ENCODE measurements around the gene SUDS3. TPM values are rescaled to one million over a fixed set of nuclear protein-coding genes. Genes with fewer than 3 reads are reported as not detected.
A peak's percentile ranks its signal among the peaks of the same experiment; 100 is the strongest.

SUDS3 gene
- total RNA-seq, 1 experiment from 2014 or later, result 42.8 TPM

DNA sequence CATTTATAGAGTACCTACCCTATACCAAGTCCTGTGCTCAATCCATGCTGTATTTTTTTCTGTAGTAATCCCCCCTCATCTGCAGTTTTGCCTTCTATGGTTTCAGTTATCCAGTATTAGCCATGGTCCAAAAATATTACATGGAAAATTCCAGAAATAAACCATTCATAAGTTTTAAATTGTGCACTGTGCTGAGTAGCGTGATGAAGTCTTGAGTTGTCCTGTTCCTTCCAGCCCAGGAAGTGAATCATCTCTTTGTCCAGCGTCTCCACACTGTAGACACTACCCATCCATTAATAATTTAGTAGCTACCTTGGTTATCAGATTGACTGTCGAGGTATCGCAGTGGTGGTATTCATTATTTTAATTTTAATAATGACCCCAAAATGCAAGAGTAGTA lies 54.2 kb downstream of the SUDS3 start:
- CTCF ChIA-PET, result no interaction called here
- BruUV-seq (replicated peaks), result no TSS peak
- H3K9me3 Mint-ChIP-seq (ENCODE audit: unreplicated experiment), result no peaks in the 10 kb centered on the region

DNA sequence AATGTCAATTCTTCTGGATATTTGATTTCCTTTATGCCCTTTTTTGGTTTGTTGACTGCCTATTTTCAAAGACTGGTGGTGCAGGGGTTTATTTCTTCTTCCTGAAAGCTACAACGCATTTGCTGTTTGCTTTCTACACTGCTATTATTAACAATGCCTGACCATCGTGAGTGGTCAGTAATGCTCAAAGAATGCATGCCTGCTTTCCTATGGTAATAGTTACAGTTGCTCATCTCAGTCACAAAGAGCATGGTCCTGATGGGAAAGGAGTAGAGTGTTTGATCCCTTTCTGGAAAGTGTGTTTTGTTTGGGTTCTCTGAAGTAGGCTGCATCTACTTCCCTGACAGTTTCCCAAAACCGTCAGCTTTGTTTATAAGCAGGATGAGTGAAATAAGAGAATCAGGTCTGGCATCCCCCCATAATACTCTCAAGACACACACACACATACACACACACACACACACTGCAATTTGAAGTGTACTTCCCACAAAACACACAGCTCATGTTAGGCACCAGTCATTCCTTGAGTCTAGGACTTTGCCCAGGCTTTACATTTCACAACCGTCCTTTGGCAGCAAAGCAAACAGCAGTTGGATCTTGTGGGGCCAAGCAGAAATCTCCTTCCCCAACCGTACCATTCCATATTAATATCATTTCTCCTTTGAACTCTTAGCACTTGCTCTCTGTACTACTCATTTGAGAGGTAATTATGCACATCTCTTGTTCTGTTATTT lies 56.6 kb downstream of the SUDS3 start:
- no peaks in the 10 kb centered on the region for H3K9me3 ChIP-seq
- H3K4me1 Mint-ChIP-seq (ENCODE audit: low read depth, unreplicated experiment), result peaks cover 6% of the 10 kb centered on the region
- intact Hi-C loops (cut with micrococcal nuclease; ENCODE audit: unreplicated experiment), result no loop called here
- POLR2A ChIA-PET, result no interaction called here
- DNase-seq, result no peak
- H3K4me3 Mint-ChIP-seq (ENCODE audit: unreplicated experiment), result no peak overlapping the region
- H3K4me1 ChIP-seq, result 0 out of 2 replicates have a peak, but pooled peaks cover 3% of the 10 kb centered on the region
- no peaks in the 10 kb centered on the region for H3K36me3 Mint-ChIP-seq (ENCODE audit: insufficient read depth, unreplicated experiment)
- H3K4me3 ChIP-seq (ENCODE audit: low read depth, low read length), result no peak overlapping the region
- TF ChIP-seq, protein P1, sequence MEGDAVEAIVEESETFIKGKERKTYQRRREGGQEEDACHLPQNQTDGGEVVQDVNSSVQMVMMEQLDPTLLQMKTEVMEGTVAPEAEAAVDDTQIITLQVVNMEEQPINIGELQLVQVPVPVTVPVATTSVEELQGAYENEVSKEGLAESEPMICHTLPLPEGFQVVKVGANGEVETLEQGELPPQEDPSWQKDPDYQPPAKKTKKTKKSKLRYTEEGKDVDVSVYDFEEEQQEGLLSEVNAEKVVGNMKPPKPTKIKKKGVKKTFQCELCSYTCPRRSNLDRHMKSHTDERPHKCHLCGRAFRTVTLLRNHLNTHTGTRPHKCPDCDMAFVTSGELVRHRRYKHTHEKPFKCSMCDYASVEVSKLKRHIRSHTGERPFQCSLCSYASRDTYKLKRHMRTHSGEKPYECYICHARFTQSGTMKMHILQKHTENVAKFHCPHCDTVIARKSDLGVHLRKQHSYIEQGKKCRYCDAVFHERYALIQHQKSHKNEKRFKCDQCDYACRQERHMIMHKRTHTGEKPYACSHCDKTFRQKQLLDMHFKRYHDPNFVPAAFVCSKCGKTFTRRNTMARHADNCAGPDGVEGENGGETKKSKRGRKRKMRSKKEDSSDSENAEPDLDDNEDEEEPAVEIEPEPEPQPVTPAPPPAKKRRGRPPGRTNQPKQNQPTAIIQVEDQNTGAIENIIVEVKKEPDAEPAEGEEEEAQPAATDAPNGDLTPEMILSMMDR (IDR thresholded peaks at IDR 0.05; ENCODE audit: insufficient read depth in 1 of 2, low read depth in 1 of 2, low read length in 1 of 2, severe bottlenecking in 1 of 2, unreplicated experiment in 1 of 2), result no peak
- no peaks in the 10 kb centered on the region for H3K9me3 Mint-ChIP-seq (ENCODE audit: unreplicated experiment)
- H3K36me3 ChIP-seq (ENCODE audit: control insufficient read depth, insufficient read depth, low read length), result no peaks in the 10 kb centered on the region
- CTCF ChIA-PET, result no interaction called here
- H3K27me3 Mint-ChIP-seq (ENCODE audit: insufficient read depth, unreplicated experiment), result no peaks in the 10 kb centered on the region
- no TSS peak for BruUV-seq (replicated peaks)
- no peaks in the 10 kb centered on the region; the same call in 1 of the 2 replicates for H3K27me3 ChIP-seq (replicated peaks; ENCODE audit: control insufficient read depth, insufficient read depth, low read length)
- H3K27ac Mint-ChIP-seq (ENCODE audit: unreplicated experiment), result no peak overlapping the region

More for the DNA sequence above, 54.2 kb downstream of the SUDS3 start:
- Mint-ChIP-seq H3K4me1 (ENCODE audit: low read depth, unreplicated experiment) (peaks cover 7% of the 10 kb centered on the region), H3K4me3 (ENCODE audit: unreplicated experiment) (no peak overlapping the region), H3K27me3 (ENCODE audit: insufficient read depth, unreplicated experiment) (no peaks in the 10 kb centered on the region), H3K27ac (ENCODE audit: unreplicated experiment) (no peak overlapping the region), H3K36me3 (ENCODE audit: insufficient read depth, unreplicated experiment) (no peaks in the 10 kb centered on the region)
- no peaks in the 10 kb centered on the region for H3K9me3 ChIP-seq
- TF ChIP-seq, protein P1 (IDR thresholded peaks at IDR 0.05; ENCODE audit: insufficient read depth in 1 of 2, low read depth in 1 of 2, low read length in 1 of 2, severe bottlenecking in 1 of 2, unreplicated experiment in 1 of 2), result no peak
- intact Hi-C loops (cut with micrococcal nuclease; ENCODE audit: unreplicated experiment), result no loop called here
- no peaks in the 10 kb centered on the region for H3K27me3 ChIP-seq (replicated peaks; ENCODE audit: control insufficient read depth, insufficient read depth, low read length)
- no peak overlapping the region for H3K4me3 ChIP-seq (ENCODE audit: low read depth, low read length)
- H3K36me3 ChIP-seq (ENCODE audit: control insufficient read depth, insufficient read depth, low read length), result no peaks in the 10 kb centered on the region
- 0 out of 2 replicates have a peak, but pooled peaks cover 3% of the 10 kb centered on the region for H3K4me1 ChIP-seq
- no peak for DNase-seq
- POLR2A ChIA-PET, result no interaction called here

DNA sequence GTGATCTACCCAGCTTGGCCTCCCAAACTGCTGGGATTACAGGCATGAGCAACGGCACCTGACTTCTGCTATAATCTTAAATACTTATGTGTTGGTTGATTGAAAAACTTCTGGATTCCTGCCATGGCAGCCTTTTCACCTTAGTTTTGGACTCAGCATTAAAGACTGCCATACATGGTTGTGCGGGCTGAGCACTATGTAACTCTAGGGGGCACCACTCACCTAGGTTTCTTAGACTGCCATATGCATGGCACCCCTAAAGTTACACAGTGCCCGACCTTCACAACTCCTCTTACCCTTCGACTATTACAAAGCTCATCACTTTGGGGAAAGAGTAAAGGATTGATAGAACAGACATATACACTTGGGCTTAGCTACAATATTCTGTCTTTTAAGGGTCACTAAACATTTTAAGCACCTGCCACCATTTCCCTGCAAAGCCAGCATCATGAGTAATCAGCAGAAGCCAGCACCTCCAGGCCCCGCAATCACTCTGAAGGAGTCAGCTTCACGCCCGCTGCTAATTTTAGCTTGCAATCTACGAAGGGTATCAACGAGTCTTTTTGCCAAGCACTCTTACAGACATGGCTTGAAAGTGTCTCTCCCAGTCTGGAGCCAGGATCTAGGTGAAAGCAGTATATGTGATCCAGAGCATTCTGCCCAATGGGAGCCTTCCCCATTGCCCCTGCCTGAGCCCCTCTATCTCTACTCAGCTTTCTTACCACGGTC lies 59.8 kb downstream of the SUDS3 start:
- no peak overlapping the region for H3K27ac Mint-ChIP-seq (ENCODE audit: unreplicated experiment)
- no peak overlapping the region for H3K4me3 Mint-ChIP-seq (ENCODE audit: unreplicated experiment)
- Histone ChIP-seq H3K4me3 (ENCODE audit: low read depth, low read length) (no peak overlapping the region), H3K36me3 (ENCODE audit: control insufficient read depth, insufficient read depth, low read length) (no peaks in the 10 kb centered on the region), H3K4me1 (0 out of 2 replicates have a peak, but pooled peaks cover 3% of the 10 kb centered on the region), H3K27me3 (replicated peaks; ENCODE audit: control insufficient read depth, insufficient read depth, low read length) (no peaks in the 10 kb centered on the region; the same call in 1 of the 2 replicates), H3K9me3 (no peaks in the 10 kb centered on the region)
- no peaks in the 10 kb centered on the region for H3K36me3 Mint-ChIP-seq (ENCODE audit: insufficient read depth, unreplicated experiment)
- H3K9me3 Mint-ChIP-seq (ENCODE audit: unreplicated experiment), result no peaks in the 10 kb centered on the region
- POLR2A ChIA-PET, result no interaction called here
- intact Hi-C loops (cut with micrococcal nuclease; ENCODE audit: unreplicated experiment), result no loop called here
- peaks cover 4% of the 10 kb centered on the region for H3K27me3 Mint-ChIP-seq (ENCODE audit: insufficient read depth, unreplicated experiment)
- TF ChIP-seq, protein P1 (IDR thresholded peaks at IDR 0.05; ENCODE audit: insufficient read depth in 1 of 2, low read depth in 1 of 2, low read length in 1 of 2, severe bottlenecking in 1 of 2, unreplicated experiment in 1 of 2), result peak in 1 of 2 experiments; percentile 27
- CTCF ChIA-PET, result no interaction called here
- no TSS peak for BruUV-seq (replicated peaks)
- peak in 1 of 2 experiments; percentile 14 for DNase-seq
- H3K4me1 Mint-ChIP-seq (ENCODE audit: low read depth, unreplicated experiment), result peaks cover 6% of the 10 kb centered on the region
